H9 (cell line): ENCODE measurements around the gene TMEM131. TPM values are rescaled to one million over a fixed set of nuclear protein-coding genes. Genes with fewer than 3 reads are reported as not detected.

Source experiments
- DNase-seq: peaks from one replicate; pipeline ENCODE4 v3.0.0-alpha.2; 2017
- H2AFZ ChIP-seq: one replicate; pipeline ENCODE4 v1.6.1; 2013; ENCODE audit warnings: mild to moderate bottlenecking, low read length, control low read depth, moderate library complexity
- H2AK5ac ChIP-seq: 2 replicates; pipeline ENCODE4 v1.6.1; 2013; ENCODE audit warnings: low read length, control low read depth, mixed read lengths; ENCODE audit not compliant: insufficient read length
- H2BK120ac ChIP-seq: one replicate; pipeline ENCODE4 v1.6.1; 2013; ENCODE audit warnings: low read depth, mild to moderate bottlenecking, low read length, control low read depth, inconsistent platforms; ENCODE audit not compliant: poor library complexity, severe bottlenecking
- H2BK12ac ChIP-seq: 2 replicates; pipeline ENCODE4 v1.6.1; 2013; ENCODE audit warnings: low read length, control low read depth, mixed read lengths, low read depth; ENCODE audit not compliant: insufficient read length
- H2BK15ac ChIP-seq: 2 replicates; pipeline ENCODE4 v1.6.1; 2013; ENCODE audit warnings: low read depth, low read length, control low read depth
- H2BK20ac ChIP-seq: one replicate; pipeline ENCODE4 v1.6.1; 2013; ENCODE audit warnings: low read depth, mild to moderate bottlenecking, low read length, control low read depth, inconsistent platforms; ENCODE audit not compliant: poor library complexity, severe bottlenecking
- H2BK5ac ChIP-seq: 2 replicates; pipeline ENCODE4 v1.6.1; 2013; ENCODE audit warnings: low read length, control low read depth, mixed read lengths; ENCODE audit not compliant: insufficient read length
- H3K14ac ChIP-seq: 2 replicates; pipeline ENCODE4 v1.6.1; 2013; ENCODE audit warnings: low read length, control low read depth; ENCODE audit not compliant: insufficient read depth
- H3K18ac ChIP-seq: 2 replicates; pipeline ENCODE4 v1.6.1; 2013; ENCODE audit warnings: low read depth, mild to moderate bottlenecking, mixed read lengths, low read length, control low read depth; ENCODE audit not compliant: insufficient read length
- H3K23ac ChIP-seq: 2 replicates; pipeline ENCODE4 v1.6.1; 2013; ENCODE audit warnings: low read length, control low read depth, mixed read lengths, low read depth; ENCODE audit not compliant: insufficient read length
- H3K23me2 ChIP-seq: 2 replicates; pipeline ENCODE4 v1.6.1; 2013; ENCODE audit warnings: low read depth, mild to moderate bottlenecking, mixed read lengths, low read length, control low read depth; ENCODE audit not compliant: insufficient read length, poor library complexity, severe bottlenecking
- H3K27ac ChIP-seq: 2 replicates; pipeline ENCODE4 v1.5.1; 2013; ENCODE audit warnings: low read length, control low read depth, mixed read lengths, low read depth; ENCODE audit not compliant: insufficient read length
- H3K27me3 ChIP-seq: 2 replicates; pipeline ENCODE4 v1.6.1; 2013; ENCODE audit warnings: low read length, control low read depth, inconsistent platforms; ENCODE audit not compliant: insufficient read depth
- H3K4ac ChIP-seq: 2 replicates; pipeline ENCODE4 v1.6.1; 2013; ENCODE audit warnings: low read depth, mild to moderate bottlenecking, control low read depth, inconsistent platforms, low read length, moderate library complexity
- H3K4me1 ChIP-seq: 2 replicates; pipeline ENCODE4 v1.6.1; 2013; ENCODE audit warnings: low read length, control low read depth, inconsistent platforms; ENCODE audit not compliant: insufficient read depth
- H3K4me2 ChIP-seq: 2 replicates; pipeline ENCODE4 v1.6.1; 2013; ENCODE audit warnings: low read length, control low read depth, mixed read lengths; ENCODE audit not compliant: insufficient read length, insufficient read depth
- H3K56ac ChIP-seq: 2 replicates; pipeline ENCODE4 v1.6.1; 2013; ENCODE audit warnings: low read depth, mild to moderate bottlenecking, mixed read lengths, low read length, control low read depth; ENCODE audit not compliant: insufficient read length
- H3K79me1 ChIP-seq: 2 replicates; pipeline ENCODE4 v1.6.1; 2013; ENCODE audit warnings: low read depth, mild to moderate bottlenecking, moderate library complexity, low read length, control low read depth, inconsistent platforms; ENCODE audit not compliant: insufficient read depth, poor library complexity, severe bottlenecking
- H3K79me2 ChIP-seq: 2 replicates; pipeline ENCODE4 v1.6.1; 2013; ENCODE audit warnings: low read length, control low read depth, inconsistent platforms; ENCODE audit not compliant: insufficient read depth
- H3K9ac ChIP-seq: 2 replicates; pipeline ENCODE4 v1.6.1; 2013; ENCODE audit warnings: low read length, control low read depth, mixed read lengths; ENCODE audit not compliant: insufficient read length; ENCODE audit errors: extremely low read depth
- H3K9me3 ChIP-seq: one replicate; pipeline ENCODE4 v1.6.1; 2013; ENCODE audit warnings: low read depth, low read length, inconsistent platforms; ENCODE audit not compliant: control insufficient read depth
- H3T11ph ChIP-seq: one replicate; pipeline ENCODE4 v1.6.1; 2013; ENCODE audit warnings: mild to moderate bottlenecking, low read length, control low read depth, inconsistent platforms
- H4K20me1 ChIP-seq: one replicate; pipeline ENCODE4 v1.6.1; 2013; ENCODE audit not compliant: control insufficient read depth, insufficient read length, insufficient read depth
- H4K5ac ChIP-seq: 2 replicates; pipeline ENCODE4 v1.6.1; 2013; ENCODE audit warnings: low read depth, mild to moderate bottlenecking, mixed read lengths, low read length, control low read depth; ENCODE audit not compliant: insufficient read length
- H4K8ac ChIP-seq: replicated peaks from 2 replicates; pipeline ENCODE4 v1.6.1; 2013; ENCODE audit warnings: low read length, control low read depth, mixed read lengths, low read depth; ENCODE audit not compliant: insufficient read length
- H4K91ac ChIP-seq: 2 replicates; pipeline ENCODE4 v1.6.1; 2013; ENCODE audit warnings: low read depth, mild to moderate bottlenecking, moderate library complexity, mixed read lengths, low read length, control low read depth; ENCODE audit not compliant: insufficient read length
- H3K27ac Mint-ChIP-seq, 3 experiments: 2 replicates in 2 of 3; 3 replicates in 1 of 3; pipeline ENCODE4 v1.8.0; 2020 to 2021; ENCODE audit warnings: mixed read lengths in 3 of 3, mild to moderate bottlenecking in 1 of 3, moderate library complexity in 1 of 3
- H3K27me3 Mint-ChIP-seq: 2 replicates; pipeline ENCODE4 v1.8.0; 2021; ENCODE audit warnings: low read depth, mild to moderate bottlenecking, moderate library complexity, mixed read lengths
- H3K36me3 Mint-ChIP-seq, 3 experiments: 2 replicates in 2 of 3; 3 replicates in 1 of 3; pipeline ENCODE4 v1.8.0; 2020 to 2021; ENCODE audit warnings: low read depth in 3 of 3, mixed read lengths in 3 of 3; ENCODE audit not compliant: insufficient read depth in 1 of 3
- H3K4me1 Mint-ChIP-seq, 2 experiments: 2 replicates each; pipeline ENCODE4 v1.8.0; 2020; ENCODE audit warnings: mixed read lengths in 2 of 2
- H3K4me3 Mint-ChIP-seq, 2 experiments: 2 replicates in 1 of 2; 3 replicates in 1 of 2; pipeline ENCODE4 v1.8.0; 2020 to 2021; ENCODE audit warnings: mild to moderate bottlenecking in 2 of 2, mixed read lengths in 2 of 2, moderate library complexity in 1 of 2
- H3K9me3 Mint-ChIP-seq, 2 experiments: 2 replicates in 1 of 2; 3 replicates in 1 of 2; pipeline ENCODE4 v1.8.0; 2020; ENCODE audit warnings: mild to moderate bottlenecking in 2 of 2, mixed read lengths in 2 of 2, moderate library complexity in 1 of 2
- WGBS: extraction: QIAGEN DNeasy Blood & Tissue Kit; methylation state at CpG from one replicate; pipeline ENCODE4 v1.1.7; 2013; ENCODE audit warnings: missing lambda C conversion rate, low lambda C conversion rate, mixed read lengths; ENCODE audit not compliant: insufficient read length; ENCODE audit errors: extremely low coverage; 5-methylcytosine and 5-hydroxymethylcytosine counted together
- total RNA-seq: library from RNA; stranded (reverse); gene quantifications from 2 replicates; pipeline ENCODE4 v1.2.1, GENCODE V29; 2021
- TF ChIP-seq, protein P1 (sequence below): fragments of 200-600 bp; sonication (generic); conservative IDR thresholded peaks from 3 replicates; pipeline ENCODE4 v1.8.0; 2021; ENCODE audit warnings: antibody characterized with exemption, mild to moderate bottlenecking

The TMEM131 gene
- total RNA-seq, 1 experiment from 2014 or later, result 20.9 TPM

DNA sequence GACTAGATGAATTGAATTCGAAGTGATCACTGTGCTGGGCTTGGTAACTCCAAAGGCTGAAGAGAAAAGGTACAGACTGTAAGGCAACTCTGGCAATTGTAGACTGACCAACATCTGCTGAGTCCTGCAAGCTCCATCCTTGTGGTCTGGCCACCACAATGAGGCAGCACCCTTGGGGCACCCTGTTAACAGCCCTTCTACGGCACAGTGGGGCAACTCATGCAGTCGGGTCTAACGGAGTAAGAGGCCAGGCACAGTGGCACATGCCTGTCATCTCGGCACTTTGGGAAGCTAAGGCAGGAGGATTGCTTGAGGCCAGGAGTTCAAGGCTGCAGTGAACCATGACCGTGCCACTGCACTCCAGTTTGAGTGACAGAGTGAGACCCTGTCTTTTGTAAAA is 155.6 kb downstream of the TMEM131 start:
- no peaks in the 10 kb centered on the region for H3K9me3 ChIP-seq
- H3T11ph ChIP-seq, result no peak overlapping the region
- DNase-seq, result no peak
- no peak overlapping the region for H3K18ac ChIP-seq
- H3K56ac ChIP-seq, result no peak overlapping the region
- H4K8ac ChIP-seq, result no peak overlapping the region
- H2BK15ac ChIP-seq, result no peak overlapping the region
- no CpG with 5 or more reads among the region's 6 CpGs for WGBS
- no peak overlapping the region for H3K27ac ChIP-seq
- no peaks in the 10 kb centered on the region for H3K23me2 ChIP-seq
- H3K79me2 ChIP-seq, result no peaks in the 10 kb centered on the region
- no peak overlapping the region for H2AFZ ChIP-seq
- no peak overlapping the region for H2BK120ac ChIP-seq
- no peak overlapping the region for H2BK12ac ChIP-seq
- no peak overlapping the region for H2AK5ac ChIP-seq
- no peak overlapping the region for H3K9ac ChIP-seq
- H3K23ac ChIP-seq, result no peak overlapping the region
- H4K20me1 ChIP-seq, result no peaks in the 10 kb centered on the region
- no peak overlapping the region for H4K91ac ChIP-seq
- TF ChIP-seq, protein P1, sequence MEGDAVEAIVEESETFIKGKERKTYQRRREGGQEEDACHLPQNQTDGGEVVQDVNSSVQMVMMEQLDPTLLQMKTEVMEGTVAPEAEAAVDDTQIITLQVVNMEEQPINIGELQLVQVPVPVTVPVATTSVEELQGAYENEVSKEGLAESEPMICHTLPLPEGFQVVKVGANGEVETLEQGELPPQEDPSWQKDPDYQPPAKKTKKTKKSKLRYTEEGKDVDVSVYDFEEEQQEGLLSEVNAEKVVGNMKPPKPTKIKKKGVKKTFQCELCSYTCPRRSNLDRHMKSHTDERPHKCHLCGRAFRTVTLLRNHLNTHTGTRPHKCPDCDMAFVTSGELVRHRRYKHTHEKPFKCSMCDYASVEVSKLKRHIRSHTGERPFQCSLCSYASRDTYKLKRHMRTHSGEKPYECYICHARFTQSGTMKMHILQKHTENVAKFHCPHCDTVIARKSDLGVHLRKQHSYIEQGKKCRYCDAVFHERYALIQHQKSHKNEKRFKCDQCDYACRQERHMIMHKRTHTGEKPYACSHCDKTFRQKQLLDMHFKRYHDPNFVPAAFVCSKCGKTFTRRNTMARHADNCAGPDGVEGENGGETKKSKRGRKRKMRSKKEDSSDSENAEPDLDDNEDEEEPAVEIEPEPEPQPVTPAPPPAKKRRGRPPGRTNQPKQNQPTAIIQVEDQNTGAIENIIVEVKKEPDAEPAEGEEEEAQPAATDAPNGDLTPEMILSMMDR, result no peak
- H2BK20ac ChIP-seq, result no peak overlapping the region
- no peak overlapping the region for H3K4me2 ChIP-seq
- H3K27me3 ChIP-seq, result no peaks in the 10 kb centered on the region
- H3K4me1 ChIP-seq, result no peaks in the 10 kb centered on the region
- no peaks in the 10 kb centered on the region for H3K27me3 Mint-ChIP-seq
- no peaks in the 10 kb centered on the region for H3K79me1 ChIP-seq
- H3K27ac Mint-ChIP-seq, result peak overlapping the region in 1 of 3 experiments; percentile 30; a peak in 1 of 7 replicates
- no peak overlapping the region for H3K4ac ChIP-seq
- H3K4me3 Mint-ChIP-seq, result no peak overlapping the region
- peaks cover 2 to 5% (median 2%) of the 10 kb centered on the region in 3 experiments; a peak in 4 of 7 replicates for H3K36me3 Mint-ChIP-seq
- H2BK5ac ChIP-seq, result no peak overlapping the region
- H3K4me1 Mint-ChIP-seq, result peaks cover 5% of the 10 kb centered on the region in 2 experiments
- H4K5ac ChIP-seq, result no peak overlapping the region
- H3K9me3 Mint-ChIP-seq, result no peaks in the 10 kb centered on the region
- no peak overlapping the region for H3K14ac ChIP-seq
